Activated CD8-positive, alpha-beta T cell treated with anti-CD3 and anti-CD28 coated beads, Interleukin-2, amount 10 ng/mL, durations not matched to agents 7 days and 5 days (primary cell): ENCODE measurements around the gene RAB6B. TPM values are rescaled to one million over a fixed set of nuclear protein-coding genes. Genes with fewer than 3 reads are reported as not detected.

Experiments used
- ATAC-seq: fragments of 150-1000 bp; cut with Tn5 transposase; one replicate; pipeline ENCODE4 v1.10.0; 2021; ENCODE audit warnings: moderate library complexity
- CTCF ChIA-PET: fragments of 350-600 bp; sonication (Branson Sonifier 250); formaldehyde crosslinking; loops from one replicate; lab custom pipeline; 2021; ENCODE audit warnings: antibody characterized with exemption; lab: Charles Lee
- POLR2A ChIA-PET: fragments of 350-600 bp; sonication (Branson Sonifier 250); formaldehyde crosslinking; loops from one replicate; lab custom pipeline; 2021; ENCODE audit warnings: antibody characterized with exemption; lab: Charles Lee
- DNase-seq: peaks from one replicate; pipeline ENCODE4 v3.0.0-alpha.2; 2020
- H3K27ac Mint-ChIP-seq: one replicate; pipeline ENCODE4 v1.8.0; 2021; ENCODE audit warnings: mild to moderate bottlenecking, mixed read lengths
- H3K27me3 Mint-ChIP-seq: one replicate; pipeline ENCODE4 v1.8.0; 2021; ENCODE audit warnings: low read depth, mixed read lengths
- H3K36me3 Mint-ChIP-seq: one replicate; pipeline ENCODE4 v1.8.0; 2021; ENCODE audit warnings: low read depth, mixed read lengths
- H3K4me1 Mint-ChIP-seq: one replicate; pipeline ENCODE4 v1.8.0; 2021; ENCODE audit warnings: low read depth, mixed read lengths
- H3K4me3 Mint-ChIP-seq: one replicate; pipeline ENCODE4 v1.8.0; 2021; ENCODE audit warnings: mild to moderate bottlenecking, mixed read lengths
- H3K9me3 Mint-ChIP-seq: one replicate; pipeline ENCODE4 v1.8.0; 2022; ENCODE audit warnings: mixed read lengths; ENCODE audit not compliant: insufficient read depth
- total RNA-seq, 2 experiments: library from RNA; stranded (reverse); gene quantifications; one replicate each; pipeline ENCODE4 v1.2.3, GENCODE V29; 2021

The RAB6B gene
- total RNA-seq, 2 experiments from 2014 or later = 0.68 to 1.2 TPM

DNA sequence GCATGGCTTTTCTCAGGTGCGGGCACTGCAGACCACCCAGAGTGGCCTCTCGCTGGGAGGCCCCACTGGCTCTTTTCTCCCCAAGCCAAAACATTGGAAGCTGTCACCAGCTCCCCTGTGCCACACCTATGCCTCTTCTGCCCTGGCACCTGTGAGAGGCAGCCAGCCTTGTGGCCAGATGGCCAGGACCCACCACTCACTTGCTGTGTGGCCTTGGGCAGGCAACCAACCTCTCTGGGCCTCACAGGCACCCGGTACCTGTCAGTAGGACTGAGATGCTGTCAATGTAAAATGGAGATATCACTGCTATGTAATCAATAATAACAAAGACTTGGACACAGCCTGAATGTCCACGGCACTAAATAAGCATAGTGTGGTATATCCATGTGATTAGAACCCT lies 53.5 kb downstream of the RAB6B start:
- POLR2A ChIA-PET = no interaction called here
- Mint-ChIP-seq H3K4me1 (no peaks in the 10 kb centered on the region), H3K27me3 (peaks cover 17% of the 10 kb centered on the region), H3K36me3 (no peaks in the 10 kb centered on the region), H3K27ac (no peak overlapping the region), H3K9me3 (no peaks in the 10 kb centered on the region), H3K4me3 (no peak overlapping the region)
- CTCF ChIA-PET = no interaction called here
- no peak for ATAC-seq
- no peak for DNase-seq

DNA sequence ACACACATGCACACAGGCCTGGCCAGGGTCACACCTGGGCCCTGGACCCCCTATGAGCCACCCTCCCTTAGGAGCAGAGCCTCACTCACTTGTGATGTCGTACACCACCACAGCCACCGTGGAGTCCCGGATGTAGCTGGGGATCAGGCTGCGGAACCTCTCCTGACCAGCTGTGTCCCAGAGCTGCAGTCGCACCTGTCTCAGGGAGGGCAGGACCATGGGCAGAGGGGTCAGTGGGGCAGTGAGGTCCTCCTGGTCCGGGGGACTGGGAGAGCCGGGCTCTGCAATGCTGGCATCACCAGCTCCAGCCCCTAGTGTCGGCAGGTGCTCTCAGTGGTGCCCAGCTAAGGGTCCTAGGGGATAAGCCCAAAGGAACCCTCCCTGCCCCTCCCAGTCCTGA lies 54.5 kb downstream of the RAB6B start:
- Mint-ChIP-seq H3K27ac (no peak overlapping the region), H3K27me3 (peaks cover 12% of the 10 kb centered on the region), H3K9me3 (no peaks in the 10 kb centered on the region)

DNA sequence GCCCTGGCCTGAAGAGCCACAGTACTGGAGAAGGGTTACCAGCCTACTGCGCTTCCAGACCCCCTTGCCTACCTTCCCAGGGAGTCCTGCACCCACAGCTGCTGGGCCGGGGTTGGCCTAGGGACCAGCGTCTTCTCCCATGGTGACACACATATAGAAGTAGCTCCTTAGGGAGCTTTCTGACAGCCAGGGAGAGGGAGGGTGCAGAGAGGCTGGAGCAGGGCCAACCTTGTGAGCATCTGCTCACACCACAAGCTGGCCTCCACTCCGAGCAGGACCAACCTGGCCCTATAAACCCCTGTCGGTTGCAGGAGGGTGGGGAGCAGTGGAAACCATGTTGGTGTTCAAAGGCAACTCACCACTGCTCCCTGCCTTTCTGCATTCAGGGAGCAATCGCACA lies 54.9 kb downstream of the RAB6B start:
- no peak for ATAC-seq
- DNase-seq = no peak
- Mint-ChIP-seq H3K4me3 (no peak overlapping the region), H3K27ac (no peak overlapping the region), H3K4me1 (no peaks in the 10 kb centered on the region), H3K36me3 (no peaks in the 10 kb centered on the region), H3K27me3 (peaks cover 12% of the 10 kb centered on the region), H3K9me3 (no peaks in the 10 kb centered on the region)
- ChIA-PET POLR2A (no interaction called here), CTCF (no interaction called here)

More for the DNA sequence above, 54.5 kb downstream of the RAB6B start:
- Mint-ChIP-seq H3K4me1 (no peaks in the 10 kb centered on the region), H3K36me3 (no peaks in the 10 kb centered on the region), H3K4me3 (no peak overlapping the region)
- ATAC-seq = no peak
- ChIA-PET POLR2A (no interaction called here), CTCF (no interaction called here)
- no peak for DNase-seq

DNA sequence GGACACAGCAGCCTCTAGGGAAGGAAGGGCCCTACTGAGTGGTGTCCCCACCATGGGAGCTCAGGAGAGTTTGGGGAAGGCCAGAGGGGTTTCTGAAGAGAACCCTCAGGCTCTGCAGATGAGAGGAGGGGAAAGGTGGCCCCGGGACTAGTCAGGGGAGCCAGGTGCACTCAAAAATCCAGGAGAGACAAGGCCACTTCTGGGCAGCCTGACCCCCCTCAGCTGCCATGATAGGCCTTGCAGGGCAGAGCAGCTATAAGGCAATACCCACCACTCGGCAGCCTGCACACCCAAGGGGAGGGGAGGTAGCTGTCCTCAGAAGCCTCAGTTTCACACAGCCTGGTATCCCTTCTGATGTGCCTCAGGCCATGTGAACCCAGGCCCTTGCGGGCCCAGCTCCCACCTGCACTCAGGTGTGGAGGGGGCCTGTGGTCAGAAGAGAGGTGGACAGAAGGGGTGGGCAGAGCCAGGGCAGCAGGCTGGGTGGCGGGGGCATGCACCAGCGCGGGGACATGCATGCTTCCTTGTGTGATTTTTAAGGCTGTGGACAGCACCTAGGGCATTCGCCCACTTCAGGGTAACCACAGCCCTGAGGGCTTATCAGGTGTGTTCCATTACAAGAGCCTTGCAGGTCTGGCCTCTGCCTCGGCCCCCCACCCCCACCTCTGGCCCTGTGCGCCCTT lies 55.5 kb downstream of the RAB6B start:
- DNase-seq = no peak
- Mint-ChIP-seq H3K36me3 (no peaks in the 10 kb centered on the region), H3K27ac (no peak overlapping the region), H3K27me3 (peaks cover 9% of the 10 kb centered on the region), H3K9me3 (no peaks in the 10 kb centered on the region), H3K4me1 (no peaks in the 10 kb centered on the region), H3K4me3 (no peak overlapping the region)
- ChIA-PET POLR2A (no interaction called here), CTCF (no interaction called here)
- ATAC-seq = no peak

DNA sequence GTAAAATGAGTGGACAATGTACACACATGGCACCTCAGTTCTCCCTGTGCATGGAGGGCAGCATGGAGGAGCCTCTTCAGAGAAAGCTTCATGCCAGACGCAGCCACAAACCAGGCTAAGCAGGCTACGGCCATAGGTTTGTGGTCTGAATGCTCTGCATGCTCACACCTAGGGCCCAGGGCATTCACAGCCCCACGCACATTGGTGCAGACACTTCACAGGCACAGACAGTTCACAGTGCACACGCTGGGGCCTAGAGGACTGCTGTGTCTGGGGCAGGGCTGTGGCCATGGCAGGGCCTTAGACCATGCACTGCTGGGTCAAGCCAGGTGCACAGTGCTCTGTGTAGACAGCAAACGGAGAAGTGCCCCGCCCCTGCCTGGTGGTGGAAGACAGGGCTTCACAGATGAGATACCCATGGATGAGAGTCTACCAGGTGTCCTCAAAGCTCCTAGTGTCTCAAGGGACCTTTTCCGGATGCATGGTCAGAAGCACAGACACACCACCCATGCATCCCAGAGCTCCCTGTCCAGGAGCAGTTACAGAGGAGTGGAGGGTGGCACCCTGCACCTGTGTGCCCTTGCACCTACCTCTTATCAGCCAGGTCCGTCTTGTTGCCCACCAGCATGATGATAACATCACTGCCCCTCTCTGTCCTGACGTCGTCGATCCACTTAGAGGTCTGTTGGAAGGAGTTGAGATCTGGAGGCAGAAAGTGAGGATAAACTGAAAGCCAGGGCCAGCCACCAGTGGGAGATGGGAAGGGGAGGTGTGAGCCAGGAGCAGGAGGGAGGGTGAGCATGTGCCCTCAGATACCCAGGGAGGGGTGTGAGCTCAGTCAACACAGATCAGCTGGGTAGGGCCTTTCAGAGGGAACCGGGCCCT lies 56.5 kb downstream of the RAB6B start:
- CTCF ChIA-PET = no interaction called here
- Mint-ChIP-seq H3K4me1 (no peaks in the 10 kb centered on the region), H3K4me3 (no peak overlapping the region), H3K36me3 (no peaks in the 10 kb centered on the region), H3K27me3 (peaks cover 3% of the 10 kb centered on the region), H3K27ac (no peak overlapping the region), H3K9me3 (no peaks in the 10 kb centered on the region)
- ATAC-seq = no peak
- POLR2A ChIA-PET = no interaction called here
- DNase-seq = no peak

DNA sequence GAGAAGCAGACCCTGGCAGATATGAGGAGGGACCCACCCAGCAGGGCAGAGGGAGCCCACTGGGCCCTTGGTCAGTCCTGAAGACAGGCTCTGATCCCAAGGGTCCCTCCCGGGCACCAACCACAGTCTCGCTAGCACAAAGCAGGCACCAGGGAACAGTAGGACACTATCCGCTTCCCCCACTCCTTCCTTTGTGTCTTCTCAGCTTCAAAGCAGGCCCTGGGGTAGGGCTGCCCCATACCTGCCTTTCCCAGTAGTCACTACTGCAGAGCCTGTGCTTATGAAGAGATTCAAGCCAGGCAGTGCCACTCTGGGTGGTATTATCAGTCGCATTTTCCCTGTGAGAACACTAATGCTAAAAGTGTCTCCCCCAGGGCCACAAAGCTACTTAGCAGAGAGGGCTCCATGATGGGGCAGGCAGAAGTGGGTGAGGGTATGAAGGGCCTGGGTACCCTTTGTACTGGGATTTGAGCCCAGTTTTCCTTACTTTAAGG lies 57.3 kb downstream of the RAB6B start:
- H3K27me3 Mint-ChIP-seq = no peaks in the 10 kb centered on the region
- H3K36me3 Mint-ChIP-seq = no peaks in the 10 kb centered on the region

DNA sequence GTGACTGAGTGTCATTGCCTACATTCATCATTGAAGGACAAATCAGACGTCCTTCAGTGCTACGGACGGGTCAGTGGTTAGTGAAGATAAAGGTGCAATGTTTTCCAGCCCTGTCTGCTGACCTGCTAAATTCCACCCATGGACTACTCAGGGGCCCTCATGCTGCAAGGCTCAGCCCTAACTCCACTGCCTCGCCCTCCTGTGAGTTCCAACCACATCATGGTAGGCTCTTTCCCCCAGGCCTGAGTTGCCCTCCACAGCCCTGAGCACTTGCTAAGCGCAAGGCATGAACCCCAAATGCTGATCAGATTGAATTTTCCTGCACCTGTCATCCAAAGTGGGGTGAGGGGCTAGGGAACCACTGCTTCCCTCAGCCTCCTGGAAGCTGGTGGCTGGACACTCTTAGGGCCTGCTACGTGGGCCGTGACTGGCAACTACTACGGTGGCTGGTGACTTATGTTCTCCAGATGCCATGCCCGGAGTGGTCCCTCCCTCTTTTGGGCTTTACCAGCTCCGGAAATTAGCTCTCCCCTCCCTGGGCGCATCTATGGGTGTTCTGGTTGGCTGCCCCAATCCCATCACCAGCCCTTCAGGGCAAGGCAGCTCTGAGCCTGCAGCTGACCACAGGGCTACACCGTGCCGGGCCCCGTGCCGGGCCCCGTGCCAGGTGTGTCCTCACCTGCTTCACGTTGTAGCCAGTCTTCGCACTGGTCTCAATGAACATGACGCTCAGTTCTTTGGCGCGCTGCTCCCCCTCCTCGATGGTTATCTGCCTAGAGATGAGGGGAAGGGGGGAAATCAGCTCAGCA lies 58.0 kb downstream of the RAB6B start:
- POLR2A ChIA-PET = no interaction called here
- Mint-ChIP-seq H3K4me1 (no peaks in the 10 kb centered on the region), H3K4me3 (no peak overlapping the region), H3K9me3 (no peaks in the 10 kb centered on the region), H3K27ac (no peak overlapping the region), H3K36me3 (no peaks in the 10 kb centered on the region), H3K27me3 (no peaks in the 10 kb centered on the region)
- CTCF ChIA-PET = no interaction called here
- no peak for ATAC-seq
- DNase-seq = no peak

More for the DNA sequence above, 57.3 kb downstream of the RAB6B start:
- H3K27ac Mint-ChIP-seq = no peak overlapping the region
- no peaks in the 10 kb centered on the region for H3K4me1 Mint-ChIP-seq
- no peak overlapping the region for H3K4me3 Mint-ChIP-seq
- no peaks in the 10 kb centered on the region for H3K9me3 Mint-ChIP-seq
- ATAC-seq = no peak
- ChIA-PET POLR2A (no interaction called here), CTCF (no interaction called here)
- no peak for DNase-seq

DNA sequence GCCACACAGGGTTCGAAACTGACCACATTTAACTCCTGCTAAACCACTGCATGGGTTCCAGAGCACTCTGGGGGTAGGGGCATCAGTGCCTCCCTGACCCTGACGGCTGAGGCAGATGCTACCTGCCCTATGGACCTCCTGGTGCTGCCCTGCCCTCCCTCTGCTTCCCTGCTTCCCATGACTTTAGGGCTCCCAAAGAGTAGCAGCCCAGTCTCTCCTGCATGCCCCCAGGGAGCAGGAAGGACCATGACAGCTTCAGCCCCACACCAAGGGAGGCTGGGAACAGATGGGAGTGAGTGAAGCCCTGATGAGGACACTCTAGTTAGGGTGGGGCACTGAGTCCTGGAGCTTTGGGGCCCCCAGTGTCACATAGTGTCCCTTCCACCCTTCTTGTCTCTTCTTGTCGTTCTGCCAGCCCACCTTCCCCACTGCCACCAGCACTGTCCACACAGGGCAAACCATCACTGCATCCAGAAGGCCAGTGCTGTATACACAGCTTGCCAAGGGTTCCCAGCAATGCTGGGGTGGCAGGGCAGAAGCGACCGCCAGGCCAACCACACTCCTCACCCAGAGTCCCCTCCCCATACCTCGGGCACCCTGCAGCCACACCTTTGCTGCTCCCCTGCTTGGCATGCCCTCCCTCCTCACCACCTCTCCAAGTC lies 59.1 kb downstream of the RAB6B start:
- Mint-ChIP-seq H3K9me3 (no peaks in the 10 kb centered on the region), H3K27me3 (peaks cover 2% of the 10 kb centered on the region), H3K4me1 (no peaks in the 10 kb centered on the region), H3K36me3 (no peaks in the 10 kb centered on the region), H3K27ac (no peak overlapping the region), H3K4me3 (no peak overlapping the region)
- ATAC-seq = no peak
- POLR2A ChIA-PET = no interaction called here
- DNase-seq = no peak
- CTCF ChIA-PET = no interaction called here

DNA sequence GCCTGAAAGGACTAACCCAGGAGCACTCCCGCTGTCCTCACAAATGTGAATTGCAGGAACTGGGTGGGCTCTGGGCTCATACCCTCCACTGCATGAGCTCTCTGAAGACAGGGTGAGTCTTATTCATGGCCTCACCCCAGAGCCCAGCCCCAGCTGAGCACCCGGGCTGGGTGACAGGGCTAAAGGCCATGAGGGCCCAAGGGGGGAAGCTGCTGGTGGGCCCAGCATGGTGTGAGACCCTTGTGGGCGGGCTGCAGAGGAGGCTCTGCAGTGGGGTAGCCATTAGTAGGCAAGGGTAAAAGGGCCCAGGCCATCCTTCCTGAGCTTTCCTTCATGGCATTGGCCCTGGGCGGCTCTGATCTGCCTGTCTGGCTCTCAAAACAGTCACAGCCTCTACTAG lies 59.7 kb downstream of the RAB6B start:
- H3K9me3 Mint-ChIP-seq = no peaks in the 10 kb centered on the region
- H3K4me1 Mint-ChIP-seq = no peaks in the 10 kb centered on the region
- H3K27me3 Mint-ChIP-seq = peaks cover 2% of the 10 kb centered on the region
- ATAC-seq (no peak), DNase-seq (no peak)
- CTCF ChIA-PET = no interaction called here
- no peak overlapping the region for H3K27ac Mint-ChIP-seq
- H3K36me3 Mint-ChIP-seq = no peaks in the 10 kb centered on the region
- POLR2A ChIA-PET = no interaction called here
- no peak overlapping the region for H3K4me3 Mint-ChIP-seq

DNA sequence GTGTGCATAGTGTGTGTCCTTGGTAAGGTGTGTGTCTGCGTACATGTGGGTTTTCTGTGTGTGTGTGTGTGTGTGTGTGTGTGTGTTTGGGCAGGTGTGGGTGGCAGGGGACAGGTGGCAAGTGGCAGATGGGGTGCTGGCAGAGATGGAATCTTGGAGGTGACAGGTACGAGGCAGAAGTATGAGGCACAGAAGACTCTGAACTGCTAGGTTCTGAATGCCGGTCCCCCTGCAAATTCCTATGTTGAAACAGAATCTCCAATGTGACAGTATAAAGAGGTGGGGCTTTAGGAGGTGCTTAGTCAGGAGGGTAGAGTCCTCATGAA lies 60.3 kb downstream of the RAB6B start:
- ChIA-PET POLR2A (no interaction called here), CTCF (no interaction called here)
- Mint-ChIP-seq H3K9me3 (no peaks in the 10 kb centered on the region), H3K4me3 (no peak overlapping the region), H3K36me3 (no peaks in the 10 kb centered on the region), H3K27ac (no peak overlapping the region), H3K27me3 (peaks cover 2% of the 10 kb centered on the region), H3K4me1 (no peaks in the 10 kb centered on the region)
- DNase-seq = no peak
- ATAC-seq = no peak

DNA sequence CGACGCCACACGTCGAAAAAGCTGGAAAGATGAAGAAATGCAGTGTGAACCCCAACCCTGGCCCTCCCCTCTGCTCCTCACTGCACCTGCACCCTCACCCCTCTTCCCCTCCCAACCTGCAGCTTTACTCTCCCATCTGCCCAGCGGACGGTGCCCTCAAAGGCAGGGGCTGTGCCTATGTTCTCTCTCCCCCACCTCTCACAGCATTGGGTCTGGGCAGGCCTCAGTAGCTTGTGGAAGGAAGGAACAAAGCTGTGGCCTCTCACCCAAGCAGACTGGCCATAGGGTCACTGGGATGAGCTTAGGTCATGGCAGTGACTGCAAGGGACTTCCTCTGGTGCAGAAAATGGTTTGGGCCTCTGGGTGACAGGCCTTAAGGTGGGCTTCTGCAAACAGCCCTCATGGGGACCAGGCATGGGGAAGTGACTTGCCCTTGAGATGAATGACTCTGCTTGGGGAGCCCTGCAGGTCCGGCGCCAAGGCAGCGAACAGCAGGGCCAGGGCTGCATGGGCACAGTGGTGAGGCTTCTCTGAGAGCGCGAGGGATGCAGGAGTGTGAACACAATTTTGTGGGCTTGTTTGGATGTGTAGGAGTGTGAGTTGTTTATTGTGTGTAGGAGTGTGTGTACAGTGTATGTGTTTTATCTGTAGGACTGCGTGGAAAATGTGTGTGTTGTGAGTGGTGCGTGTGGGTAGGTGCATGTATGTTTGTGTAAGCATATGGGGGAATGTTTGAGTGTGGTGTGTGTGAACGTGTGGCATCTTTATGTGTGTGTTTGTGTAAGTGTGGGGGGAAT lies 60.9 kb downstream of the RAB6B start:
- Mint-ChIP-seq H3K27me3 (peaks cover 2% of the 10 kb centered on the region), H3K4me1 (no peaks in the 10 kb centered on the region), H3K27ac (no peak overlapping the region), H3K4me3 (no peak overlapping the region), H3K9me3 (no peaks in the 10 kb centered on the region), H3K36me3 (no peaks in the 10 kb centered on the region)
- ChIA-PET POLR2A (no interaction called here), CTCF (no interaction called here)
- no peak for ATAC-seq
- DNase-seq = no peak
